ENCODE measurements around the gene EXOC4.

The EXOC4 gene

DNA sequence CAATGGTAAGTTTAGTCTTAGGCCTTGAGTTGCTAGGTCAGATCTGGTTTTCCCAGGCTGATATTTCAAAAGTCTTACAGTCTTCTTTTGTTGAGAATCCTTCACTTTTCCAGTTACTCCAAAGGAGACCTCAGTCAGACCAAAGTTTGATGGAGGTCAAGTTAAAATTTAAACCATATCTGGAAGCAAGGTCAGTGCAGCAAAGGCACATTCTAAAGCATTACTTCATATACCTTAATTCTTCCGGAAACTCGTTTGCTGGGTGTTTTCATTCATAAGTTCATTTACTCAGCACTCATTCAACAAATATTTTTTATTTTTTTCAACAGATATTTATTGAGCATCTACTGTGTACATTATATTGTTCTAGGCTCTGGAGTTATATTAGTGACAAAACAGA, 471.3 kb downstream of the EXOC4 start:
- DNase-seq: no peak

GRCh38 chr7:133724694-133725093, 471.8 kb downstream of the EXOC4 start:
- DNase-seq: no peak

- no peak for DNase-seq
Observed at GRCh38 chr7:133727476-133728214, 474.8 kb downstream of the EXOC4 start.

DNA sequence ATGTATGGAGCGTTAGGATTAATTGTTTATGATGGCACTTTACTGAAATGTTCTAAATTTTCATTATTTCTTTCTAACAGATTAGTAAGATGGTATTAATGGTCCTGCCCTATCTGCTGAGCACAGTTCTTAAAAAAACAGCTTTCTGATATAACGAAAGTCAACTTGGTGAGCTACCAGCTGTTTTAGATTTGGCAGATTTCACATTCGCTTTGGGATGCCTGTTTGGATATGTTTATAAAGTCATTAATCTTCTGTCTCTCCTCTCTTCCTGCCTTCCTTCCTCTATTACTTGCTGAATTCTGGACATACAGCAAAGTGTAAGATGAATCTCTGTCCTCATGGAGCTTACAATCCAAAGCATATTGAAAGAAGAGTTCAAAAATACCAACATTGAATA, 477.5 kb downstream of the EXOC4 start:
- no peak for DNase-seq

DNA sequence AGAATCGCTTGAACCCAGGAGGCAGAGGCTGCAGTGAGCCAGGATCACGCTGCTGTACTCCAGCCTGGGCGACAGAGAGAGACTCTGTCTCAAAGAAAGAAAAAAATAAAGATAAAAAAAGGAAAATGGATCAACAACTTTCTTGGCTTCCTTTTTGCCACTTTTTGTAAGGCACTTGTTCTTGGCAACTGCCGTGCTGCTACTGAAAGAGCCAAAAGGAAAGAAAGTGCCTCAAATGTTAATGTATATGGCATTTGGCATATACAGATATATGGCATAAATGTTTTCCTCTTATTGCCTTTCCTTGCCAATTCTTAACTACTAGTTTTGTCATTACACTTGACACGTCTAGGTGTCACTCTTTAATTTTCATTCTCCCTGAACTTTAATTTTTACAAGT, 480.5 kb downstream of the EXOC4 start:
- no peak for DNase-seq

DNA sequence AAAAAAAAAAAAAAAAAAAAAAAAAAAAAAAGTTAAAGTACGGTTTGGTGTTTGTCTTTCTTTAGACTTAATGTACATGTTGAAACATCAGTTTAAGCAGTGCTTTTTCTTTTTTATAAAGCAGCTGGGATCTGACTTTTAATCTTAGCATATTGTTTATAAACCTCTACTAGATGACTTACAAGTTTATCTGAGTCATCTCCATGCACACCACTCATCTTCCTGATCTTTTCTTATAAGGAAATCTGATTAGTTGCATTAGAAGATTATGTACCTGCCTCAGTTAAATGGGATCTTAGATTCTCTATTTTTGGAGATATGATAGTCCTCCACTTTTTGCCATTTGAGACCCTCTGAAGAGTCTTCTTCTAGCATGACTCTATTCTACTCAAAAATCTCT, 482.3 kb downstream of the EXOC4 start:
- DNase-seq: no peak

- no peak for DNase-seq
Observed at GRCh38 chr7:133739817-133740216, 486.9 kb downstream of the EXOC4 start.

- DNase-seq: no peak
Observed at GRCh38 chr7:133741078-133741477, 488.2 kb downstream of the EXOC4 start.

DNA sequence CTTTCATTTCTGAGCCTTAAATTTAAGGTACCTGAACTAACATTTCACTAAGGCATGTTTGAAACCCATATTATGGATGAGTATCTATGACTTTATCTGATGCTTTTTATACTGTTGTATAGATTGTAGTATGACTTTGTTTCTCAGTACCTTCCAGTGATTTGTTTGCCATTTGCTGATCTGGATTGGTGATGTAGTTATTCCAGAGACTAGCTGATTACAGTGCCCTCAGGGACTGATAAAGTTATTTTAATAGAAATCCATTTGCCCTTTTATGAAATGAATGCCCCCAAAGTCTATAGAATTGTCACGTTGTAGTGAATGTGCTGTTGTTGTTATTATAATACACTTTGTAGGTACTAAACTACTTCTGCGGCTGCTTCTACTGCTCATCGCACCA, 488.8 kb downstream of the EXOC4 start:
- no peak for DNase-seq

GRCh38 chr7:133742709-133743538, 490.0 kb downstream of the EXOC4 start:
- no peak for DNase-seq

GRCh38 chr7:133744451-133744850, 491.6 kb downstream of the EXOC4 start:
- DNase-seq: no peak

- no peak for DNase-seq
Observed at GRCh38 chr7:133746305-133746704, 493.4 kb downstream of the EXOC4 start.

DNA sequence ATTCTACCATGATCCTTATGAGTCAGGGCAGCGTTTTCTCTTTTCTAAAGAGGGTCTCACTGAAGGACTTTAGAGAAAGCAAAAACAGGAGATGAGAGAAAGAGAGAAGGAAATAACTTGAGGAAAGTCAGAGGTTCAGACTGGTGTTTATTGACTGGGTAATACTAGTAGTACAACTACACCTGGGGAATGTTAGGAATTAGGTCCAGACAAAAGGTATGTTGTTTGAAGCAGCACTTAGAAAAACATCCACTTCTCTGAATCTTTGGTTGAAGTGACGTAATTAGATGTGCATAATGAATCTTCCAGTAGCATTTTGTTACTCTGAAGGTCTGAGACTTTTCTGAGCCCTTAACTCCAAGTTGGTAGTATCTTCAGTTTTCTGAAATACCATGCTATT, 494.0 kb downstream of the EXOC4 start:
- DNase-seq: no peak

DNA sequence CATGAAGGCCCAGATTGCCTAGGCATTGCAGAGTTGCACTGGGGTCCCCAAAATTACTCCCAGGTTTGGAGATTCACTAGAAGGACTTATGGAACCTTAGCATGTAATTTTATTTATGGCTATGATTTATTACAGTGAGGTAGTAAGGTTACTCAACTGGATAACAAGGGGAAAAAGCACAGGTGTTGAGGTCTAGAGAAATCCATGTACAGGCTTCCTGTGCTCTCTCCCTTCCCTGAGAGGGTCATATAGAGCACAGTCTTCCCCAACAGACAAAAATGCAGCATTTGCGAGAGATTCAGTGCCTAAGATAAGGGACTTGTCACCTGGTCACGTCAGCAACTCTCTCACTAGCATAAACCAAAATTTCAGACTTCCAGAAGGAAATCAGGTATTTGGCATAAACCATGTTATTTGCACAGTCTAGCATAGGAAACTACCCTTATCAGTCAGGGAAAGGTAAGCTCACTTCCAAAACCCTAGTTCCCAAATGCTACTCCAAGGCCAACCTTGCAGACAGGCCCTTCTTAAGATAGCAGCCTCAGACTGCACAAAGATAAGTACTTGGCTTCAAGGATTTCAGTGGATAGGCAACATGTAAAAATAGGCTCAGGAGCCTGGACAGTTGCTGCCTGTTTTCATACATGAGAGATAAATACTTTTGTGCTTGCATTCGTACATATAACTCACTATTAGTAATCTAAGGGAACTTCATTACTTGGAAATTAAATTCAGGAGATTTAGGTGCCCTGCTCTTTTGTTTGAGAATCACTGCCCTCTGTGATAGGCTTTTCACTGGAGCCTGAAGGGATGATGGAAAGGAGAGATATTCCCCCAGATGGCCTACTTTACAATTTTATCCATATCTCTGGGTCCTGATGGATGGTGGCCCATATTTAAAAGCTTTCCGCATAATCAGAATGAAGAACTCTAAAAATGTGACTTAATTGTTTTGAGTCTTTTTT, 495.8 kb downstream of the EXOC4 start:
- DNase-seq: no peak

DNA sequence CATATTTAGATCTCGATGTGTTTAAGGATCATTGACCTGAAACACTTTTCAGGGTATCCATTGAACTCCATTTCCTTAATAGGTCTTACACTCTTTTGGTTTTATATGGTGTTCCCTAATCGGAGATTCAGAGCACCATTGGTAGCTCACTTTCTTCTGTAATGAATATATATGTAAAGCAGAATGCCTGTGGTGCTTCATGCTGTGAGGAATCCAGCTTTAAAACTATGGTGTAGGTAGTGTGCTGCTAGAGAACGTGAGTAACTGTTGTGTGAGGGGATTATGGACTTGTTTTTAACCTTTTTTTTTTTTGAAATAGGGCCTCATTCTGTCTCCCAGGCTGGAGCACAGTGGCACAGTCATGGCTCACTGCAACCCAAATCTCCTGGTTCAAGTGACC, 497.4 kb downstream of the EXOC4 start:
- no peak for DNase-seq

DNA sequence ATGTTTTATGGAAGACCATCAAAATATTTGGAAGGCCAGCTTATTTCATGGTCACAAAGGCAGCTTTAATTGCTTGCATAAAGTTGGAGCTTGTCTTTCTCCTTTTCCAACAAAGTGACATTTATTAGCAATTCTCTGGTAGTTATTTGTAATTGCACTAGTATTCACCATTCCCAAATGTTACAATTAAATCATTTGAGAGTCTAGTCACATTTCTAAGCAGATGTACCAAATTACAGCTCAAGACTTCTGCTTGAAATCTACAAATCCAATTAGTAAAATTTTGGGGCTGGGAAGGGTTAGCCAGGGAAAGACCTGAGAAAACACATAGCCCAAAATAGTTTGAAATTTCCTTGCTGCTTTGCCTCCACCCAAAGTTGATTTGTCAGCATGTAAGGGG, 498.2 kb downstream of the EXOC4 start:
- DNase-seq: no peak

DNA sequence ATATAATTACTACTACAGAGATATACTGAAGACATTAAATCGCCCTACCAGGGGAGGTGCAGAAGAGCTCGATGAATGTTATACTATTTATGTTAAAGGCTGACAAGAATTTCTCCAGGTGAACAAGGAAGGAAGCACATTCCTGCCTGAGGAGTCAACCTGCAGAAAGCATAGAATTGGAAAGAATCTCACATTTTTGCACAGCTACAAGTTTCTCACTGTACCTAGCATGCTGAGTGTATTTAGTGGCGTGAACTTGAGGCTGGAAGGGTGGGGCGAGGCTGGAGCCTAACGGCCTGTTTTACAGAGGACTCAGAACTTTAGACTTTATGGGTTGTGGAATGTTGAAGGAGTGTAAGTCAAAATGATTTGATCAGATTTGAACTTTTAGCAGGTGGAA, 500.6 kb downstream of the EXOC4 start:
- no peak for DNase-seq

DNA sequence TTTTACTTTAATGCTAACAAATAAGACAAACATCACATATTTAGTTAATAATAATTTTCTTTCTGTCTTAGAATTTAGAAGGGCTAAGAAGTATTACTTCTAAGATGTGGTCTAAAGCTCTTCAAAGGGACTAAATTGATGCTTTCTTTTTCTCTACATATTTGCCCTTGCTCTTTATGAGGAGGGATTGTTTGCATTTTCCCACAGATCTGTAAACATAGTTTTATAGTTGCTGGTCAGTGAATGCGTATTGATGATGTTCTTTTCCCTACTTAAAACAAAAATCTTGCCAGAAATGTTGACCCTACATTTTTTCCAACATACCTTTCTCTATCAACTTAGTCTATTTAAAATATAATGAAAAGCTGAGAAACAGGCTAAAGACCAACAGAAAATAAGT, 501.8 kb downstream of the EXOC4 start:
- no peak for DNase-seq

DNA sequence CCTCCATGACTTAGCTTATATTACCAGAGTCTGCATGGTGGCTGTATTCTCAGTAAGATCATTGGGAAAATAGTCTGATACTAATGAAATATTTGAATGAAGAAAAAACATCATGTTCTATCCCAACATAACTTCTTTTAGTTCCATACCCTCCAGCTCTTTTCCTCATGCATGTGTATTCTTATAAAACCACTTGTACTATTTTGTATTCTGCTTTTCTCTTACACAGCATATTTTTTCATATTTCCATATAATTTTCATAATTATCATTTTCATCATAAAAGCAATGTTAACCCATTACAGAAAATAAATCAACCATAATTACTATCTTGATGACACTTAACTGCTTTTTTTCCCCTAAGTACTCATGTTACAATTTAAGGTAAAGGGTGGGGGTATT, 503.0 kb downstream of the EXOC4 start:
- no peak for DNase-seq

GRCh38 chr7:133761443-133761842, 508.6 kb downstream of the EXOC4 start:
- DNase-seq: no peak

DNA sequence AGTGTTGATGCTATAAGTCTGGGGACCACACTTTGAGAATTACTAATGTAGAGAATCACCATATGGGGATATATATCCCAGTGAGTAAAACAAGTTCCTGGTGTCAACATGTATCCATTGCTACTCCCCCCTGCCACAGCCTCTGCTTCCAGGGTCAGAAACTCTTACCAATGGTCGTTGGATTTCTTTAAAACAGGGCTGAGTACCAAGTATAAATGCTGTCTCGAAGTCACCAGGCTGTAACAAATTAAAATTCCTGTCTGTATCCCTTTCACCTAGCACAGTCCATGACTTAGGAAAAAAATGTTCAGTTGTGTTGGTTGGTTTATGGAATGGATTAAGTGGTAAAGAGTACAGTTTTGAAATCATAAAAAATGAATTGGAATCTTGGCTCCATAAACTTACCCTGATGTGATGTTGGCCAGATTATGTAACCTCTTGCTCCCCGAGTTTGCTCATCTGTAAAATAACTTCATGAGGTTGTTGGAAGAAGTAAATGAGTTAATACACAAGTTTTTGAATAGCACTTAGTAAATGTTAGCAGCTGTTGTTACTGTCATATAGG, 510.3 kb downstream of the EXOC4 start:
- no peak for DNase-seq

DNA sequence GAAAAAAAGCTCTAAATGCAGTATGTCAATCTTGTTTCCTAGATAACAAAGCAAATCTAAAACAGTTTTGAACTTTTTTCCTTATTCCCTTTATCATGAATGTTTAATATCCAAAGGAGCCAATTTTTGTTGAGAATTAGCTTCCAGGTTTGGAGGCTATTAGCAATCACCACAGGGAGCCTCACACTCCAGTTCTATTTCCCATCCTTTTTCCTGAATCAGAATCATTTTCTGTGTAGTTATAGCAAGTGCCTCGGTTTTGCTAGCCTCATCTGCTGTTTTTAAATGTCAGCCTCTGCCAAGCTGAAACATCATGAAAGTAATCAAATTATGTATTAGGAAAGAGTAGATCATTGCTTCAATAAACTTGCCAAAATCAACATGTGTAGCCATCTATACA, 516.8 kb downstream of the EXOC4 start:
- DNase-seq: no peak

All from NCI-H1105 (cell line).